GM12878 (cell line): ENCODE data around the gene TTC1. TPM values are rescaled to one million over a fixed set of nuclear protein-coding genes. Genes with fewer than 3 reads are reported as not detected.

Experiments used
- ATAC-seq: fragments of 200-7000 bp; cut with Tn5 transposase; 3 replicates; pipeline ENCODE4 v1.9.1; 2020; ENCODE audit warnings: mild to moderate bottlenecking, moderate library complexity
- BruUV-seq: library from RNA; stranded (reverse); fragments of 400-500 nt; replicated peaks from 2 replicates; lab custom pipeline; 2021; lab: Mats Ljungman, UMichigan
- CTCF ChIA-PET: fragments of 300-600 bp; sonication (Branson Sonifier 250); formaldehyde crosslinking; extraction: SDS; loops from one replicate; lab custom pipeline; 2021; ENCODE audit warnings: inconsistent platforms; lab: Yijun Ruan, JAX
- POLR2A ChIA-PET: fragments of 350-600 bp; formaldehyde crosslinking; extraction: SDS; loops from one replicate; lab custom pipeline; 2021; ENCODE audit warnings: inconsistent platforms; lab: Charles Lee
- RAD21 ChIA-PET: fragments of 300-600 bp; sonication (Branson Sonifier 250); formaldehyde crosslinking; loops from one replicate; lab custom pipeline; 2023; ENCODE audit warnings: antibody characterized with exemption; ENCODE audit not compliant: unreplicated experiment; lab: Charles Lee
- SMC1A ChIA-PET: fragments of 300-600 bp; sonication (Branson Sonifier 250); formaldehyde crosslinking; loops from one replicate; lab custom pipeline; 2023; ENCODE audit not compliant: unreplicated experiment, uncharacterized antibody; lab: Charles Lee
- DNase-seq: peaks from one replicate; pipeline ENCODE4 v3.0.0-alpha.2; 2011; ENCODE audit warnings: low read depth, low spot score
- FAIRE-seq: peaks from 3 replicates; lab custom pipeline; 2011; peaks lifted over from hg19 to GRCh38; lab: Jason Lieb, UNC
- H2AFZ ChIP-seq: 2 replicates; pipeline ENCODE4 v1.6.0; 2011; ENCODE audit warnings: low read depth, low read length, control low read depth; ENCODE audit not compliant: control insufficient read depth
- H3K27ac ChIP-seq: 2 replicates; pipeline ENCODE4 v1.5.1; 2011; ENCODE audit warnings: control low read depth; ENCODE audit not compliant: control insufficient read depth, insufficient read depth
- H3K27me3 ChIP-seq, 2 experiments: replicated peaks in 1 of 2; 2 replicates each; pipeline versions ENCODE4 v1.6.0 to v1.6.1; 2011; ENCODE audit warnings: low read length in 1 of 2; ENCODE audit not compliant: control insufficient read depth in 2 of 2, insufficient read depth in 2 of 2
- H3K36me3 ChIP-seq, 2 experiments: 2 replicates each; pipeline ENCODE4 v1.5.1; 2011; ENCODE audit warnings: low read length in 1 of 2; ENCODE audit not compliant: control insufficient read depth in 2 of 2, insufficient read depth in 2 of 2
- H3K4me1 ChIP-seq: 2 replicates; pipeline ENCODE4 v1.6.1; 2011; ENCODE audit warnings: mild to moderate bottlenecking, low read length, moderate library complexity, mixed read lengths; ENCODE audit not compliant: control insufficient read depth, insufficient read depth
- H3K4me2 ChIP-seq: 2 replicates; pipeline ENCODE4 v1.6.0; 2011; ENCODE audit warnings: control low read depth; ENCODE audit not compliant: control insufficient read depth, insufficient read depth
- H3K4me3 ChIP-seq: fragments of 200-600 bp; sonication (generic); 2 replicates; pipeline ENCODE4 v1.5.1; 2016
- H3K79me2 ChIP-seq: 2 replicates; pipeline ENCODE4 v1.6.0; 2011; ENCODE audit warnings: low read length; ENCODE audit not compliant: control insufficient read depth, insufficient read depth
- H3K9ac ChIP-seq: 2 replicates; pipeline ENCODE4 v1.8.0; 2011; ENCODE audit warnings: low read length, control low read depth, mixed read lengths; ENCODE audit not compliant: control insufficient read depth, insufficient read depth
- H3K9me3 ChIP-seq: replicated peaks from 3 replicates; pipeline ENCODE4 v1.5.1; 2011; ENCODE audit warnings: mild to moderate bottlenecking, low read length; ENCODE audit not compliant: control insufficient read depth, insufficient read depth
- H4K20me1 ChIP-seq: 2 replicates; pipeline ENCODE4 v1.6.0; 2011; ENCODE audit not compliant: control insufficient read depth, insufficient read depth
- BMI1 ChIP-seq: fragments of 450-650 bp; IDR thresholded peaks from 2 replicates; pipeline ENCODE4 v1.6.1; 2016; ENCODE audit warnings: mild to moderate bottlenecking, moderate library complexity, borderline replicate concordance
- CEBPB ChIP-seq, 2 experiments: fragments of 150-350 bp in 1 of 2; IDR thresholded peaks; 2 replicates each; pipeline ENCODE4 v1.6.1; 2012 to 2014; ENCODE audit warnings: low read depth in 2 of 2, low read length in 2 of 2, borderline replicate concordance in 1 of 2, inconsistent platforms in 1 of 2
- EZH2 ChIP-seq: IDR thresholded peaks from 2 replicates; pipeline ENCODE4 v1.6.1; 2012; ENCODE audit warnings: low read depth, mild to moderate bottlenecking, control low read depth, inconsistent platforms, low read length, borderline replicate concordance; ENCODE audit not compliant: control insufficient read depth
- IKZF1 ChIP-seq: fragments of 450-650 bp; conservative IDR thresholded peaks from 2 replicates; pipeline ENCODE4 v1.6.1; 2017; ENCODE audit warnings: antibody characterized with exemption, mild to moderate bottlenecking
- IRF3 ChIP-seq: fragments of 450-650 bp; IDR thresholded peaks from 2 replicates; pipeline ENCODE4 v1.6.1; 2014; ENCODE audit warnings: mild to moderate bottlenecking
- KAT2A ChIP-seq: conservative IDR thresholded peaks from 2 replicates; pipeline ENCODE4 v1.6.1; 2011; ENCODE audit warnings: low read depth, low read length; ENCODE audit not compliant: control insufficient read depth
- MYB ChIP-seq: fragments of 150-350 bp; IDR thresholded peaks from 2 replicates; pipeline ENCODE4 v1.6.1; 2014; ENCODE audit warnings: mild to moderate bottlenecking, low read depth, low read length, borderline replicate concordance
- NRF1 ChIP-seq: conservative IDR thresholded peaks from 2 replicates; pipeline ENCODE4 v1.6.1; 2011; ENCODE audit warnings: mild to moderate bottlenecking, low read depth, low read length, improper control_type of control experiment
- PAX8 ChIP-seq: fragments of 450-650 bp; IDR thresholded peaks from 2 replicates; pipeline ENCODE4 v1.6.1; 2017; ENCODE audit warnings: mild to moderate bottlenecking, moderate library complexity
- RFX5 ChIP-seq: IDR thresholded peaks from 2 replicates; pipeline ENCODE4 v1.6.1; 2011; ENCODE audit warnings: low read depth, low read length, improper control_type of control experiment
- SMAD5 ChIP-seq: IDR thresholded peaks from 2 replicates; pipeline ENCODE4 v1.6.1; 2016; ENCODE audit warnings: antibody characterized with exemption, low read depth
- SPI1 ChIP-seq: IDR thresholded peaks from 2 replicates; pipeline ENCODE4 v1.6.1; 2011; ENCODE audit warnings: low read depth, mild to moderate bottlenecking, low read length, moderate library complexity, borderline replicate concordance; ENCODE audit not compliant: insufficient read depth
- SREBF2 ChIP-seq: IDR thresholded peaks from 2 replicates; pipeline ENCODE4 v1.6.1; 2012; ENCODE audit warnings: mild to moderate bottlenecking, low read length
- ZZZ3 ChIP-seq: IDR thresholded peaks from 2 replicates; pipeline ENCODE4 v1.6.1; 2011; ENCODE audit warnings: low read depth; ENCODE audit not compliant: control insufficient read depth, insufficient read length
- in situ Hi-C: fragments of 300-500 bp; cut with MboI; formaldehyde crosslinking; loops from 9 replicates; pipeline ENCODE4 v1.14.3; 2018; ENCODE audit warnings: mixed read lengths
- intact Hi-C: fragments of 100-400 bp; cut with micrococcal nuclease; formaldehyde crosslinking; loops from one replicate; pipeline ENCODE4 v1.14.2; 2022; ENCODE audit not compliant: unreplicated experiment
- polyA plus RNA-seq, 11 experiments: library from polyadenylated mRNA; depleted of rRNA in 4 of 11; unstranded in 6 of 11; stranded (reverse) in 5 of 11; fragments of >200 nt; fragmentation: Nextera tagmentation in 4 of 11; fragmentation: Illumina TruSeq in 1 of 11; extraction: Ambion mirVana in 4 of 11; extraction: Trizol in 1 of 11; gene quantifications; 1 replicate in 1 of 11; 2 replicates in 10 of 11; pipeline versions ENCODE4 v1.2.1 to v1.2.3, GENCODE V29; 2011 to 2016; ENCODE audit warnings: inconsistent platforms in 2 of 11, missing spikeins in 2 of 11, low read depth in 1 of 11
- total RNA-seq, 4 experiments: library from RNA; depleted of rRNA in 3 of 4; stranded (reverse); fragments of >200 nt in 3 of 4; fragmentation: Illumina TruSeq in 1 of 4; extraction: Trizol in 1 of 4; gene quantifications; 2 replicates each; pipeline versions ENCODE4 v1.2.1 to v1.2.3, GENCODE V29; 2013 to 2021
- TF ChIP-seq, protein P1 (sequence below): IDR thresholded peaks from 2 replicates; pipeline ENCODE4 v1.6.1; 2012; ENCODE audit warnings: low read depth, low read length, improper control_type of control experiment

TTC1 gene
- total and polyA plus RNA-seq, 10 of the 15 experiments (the other 5 are each of a cell fraction or from before 2014, with no cell fraction given) = 46.6 to 160 (median 92.3) TPM

GRCh38 chr5:160036884-160037283 lies 27.9 kb downstream of the TTC1 start:
- Histone ChIP-seq H3K4me2 (no peak overlapping the region), H3K79me2 (no peaks in the 10 kb centered on the region), H3K4me3 (no peak overlapping the region), H2AFZ (no peak overlapping the region), H3K27me3 (no peaks in the 10 kb centered on the region), H3K27ac (no peak overlapping the region), H3K36me3 (peaks cover 0 to 6% of the 10 kb centered on the region in 2 experiments; a peak in 2 of 4 replicates), H4K20me1 (no peaks in the 10 kb centered on the region), H3K9me3 (no peaks in the 10 kb centered on the region), H3K9ac (no peak overlapping the region), H3K4me1 (no peaks in the 10 kb centered on the region)
- POLR2A ChIA-PET = no interaction called here
- RAD21 ChIA-PET = interaction anchor here (1.1 kb wide), 1 partner anchor 311 kb away, joined by 3 read pairs; no protein-coding TSS in a partner anchor
- CTCF ChIA-PET = interaction anchor here (0.7 to 2.4 kb wide), 4 partner anchors 9 to 620 kb away, joined by 3 to 11 read pairs (median 3); no protein-coding TSS in a partner anchor
- FAIRE-seq = no peak
- in situ Hi-C loops = no loop called here
- TF ChIP-seq SMAD5 (no peak), NRF1 (no peak), EZH2 (no peak), KAT2A (no peak), IKZF1 (no peak), MYB (no peak), IRF3 (no peak), RFX5 (no peak), PAX8 (no peak), ZZZ3 (no peak), SREBF2 (no peak), BMI1 (no peak), SPI1 (no peak), CEBPB (IDR thresholded peaks at IDR 0.05; ENCODE audit: borderline replicate concordance in 1 of 2, low read depth in 2 of 2, low read length in 2 of 2) (no peak)
- TF ChIP-seq, protein P1, sequence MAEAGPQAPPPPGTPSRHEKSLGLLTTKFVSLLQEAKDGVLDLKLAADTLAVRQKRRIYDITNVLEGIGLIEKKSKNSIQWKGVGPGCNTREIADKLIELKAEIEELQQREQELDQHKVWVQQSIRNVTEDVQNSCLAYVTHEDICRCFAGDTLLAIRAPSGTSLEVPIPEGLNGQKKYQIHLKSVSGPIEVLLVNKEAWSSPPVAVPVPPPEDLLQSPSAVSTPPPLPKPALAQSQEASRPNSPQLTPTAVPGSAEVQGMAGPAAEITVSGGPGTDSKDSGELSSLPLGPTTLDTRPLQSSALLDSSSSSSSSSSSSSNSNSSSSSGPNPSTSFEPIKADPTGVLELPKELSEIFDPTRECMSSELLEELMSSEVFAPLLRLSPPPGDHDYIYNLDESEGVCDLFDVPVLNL = no peak
- no TSS peak for BruUV-seq
- DNase-seq = no peak
- SMC1A ChIA-PET = interaction anchor here (1.6 kb wide), 1 partner anchor 10 kb away, joined by 6 read pairs; no protein-coding TSS in a partner anchor
- no peak for ATAC-seq
- intact Hi-C loops = no loop called here
